SH-SY5Y (cell line): Measurements from ENCODE around the gene ARMC9.

ENCODE experiments used
- GATA2 ChIP-seq: IDR thresholded peaks from 2 replicates; pipeline ENCODE4 v1.6.1; 2011; ENCODE audit warnings: mild to moderate bottlenecking, low read depth, low read length
- GATA3 ChIP-seq: IDR thresholded peaks from 2 replicates; pipeline ENCODE4 v1.6.1; 2011; ENCODE audit warnings: low read depth, mild to moderate bottlenecking, low read length, moderate library complexity

GRCh38 chr2:231411237-231411636, 212.8 kb downstream of the ARMC9 start:
- no peak for TF ChIP-seq GATA2
- no peak for TF ChIP-seq GATA3
